GM23248 (cell line): Measurements from ENCODE around the gene ASAP2. TPM values are rescaled to one million over a fixed set of nuclear protein-coding genes. Genes with fewer than 3 reads are reported as not detected.

Experiments
- DNase-seq: peaks from one replicate; pipeline ENCODE4 v3.0.0-alpha.2; 2015
- H2AFZ ChIP-seq: fragments of 200-600 bp; sonication (generic); 2 replicates; pipeline ENCODE4 v1.6.1; 2016; ENCODE audit warnings: antibody characterized with exemption
- H3F3A ChIP-seq: fragments of 200-600 bp; sonication (generic); 2 replicates; pipeline ENCODE4 v1.6.1; 2016; ENCODE audit warnings: mild to moderate bottlenecking, antibody characterized with exemption, mixed run types; ENCODE audit not compliant: insufficient read depth
- H3K27ac ChIP-seq: fragments of 200-600 bp; sonication (generic); 2 replicates; pipeline ENCODE4 v1.5.1; 2016; ENCODE audit warnings: mild to moderate bottlenecking
- H3K27me3 ChIP-seq: fragments of 200-600 bp; sonication (generic); replicated peaks from 2 replicates; pipeline ENCODE4 v1.6.1; 2016; ENCODE audit warnings: mild to moderate bottlenecking; ENCODE audit not compliant: insufficient read depth
- H3K36me3 ChIP-seq: fragments of 200-600 bp; sonication (generic); 2 replicates; pipeline ENCODE4 v1.6.1; 2016; ENCODE audit warnings: low read depth, mild to moderate bottlenecking
- H3K4me1 ChIP-seq: fragments of 200-600 bp; sonication (generic); 2 replicates; pipeline ENCODE4 v1.6.1; 2016; ENCODE audit warnings: mild to moderate bottlenecking; ENCODE audit not compliant: insufficient read depth
- H3K4me2 ChIP-seq: fragments of 200-600 bp; sonication (generic); one replicate; pipeline ENCODE4 v1.6.1; 2016; ENCODE audit warnings: mild to moderate bottlenecking; ENCODE audit not compliant: unreplicated experiment
- H3K4me3 ChIP-seq: fragments of 200-600 bp; sonication (generic); 2 replicates; pipeline ENCODE4 v1.5.1; 2016; ENCODE audit warnings: mild to moderate bottlenecking
- H3K79me2 ChIP-seq: fragments of 200-600 bp; sonication (generic); 2 replicates; pipeline ENCODE4 v1.6.1; 2016; ENCODE audit warnings: mild to moderate bottlenecking; ENCODE audit not compliant: insufficient read depth
- H3K9ac ChIP-seq: fragments of 200-600 bp; sonication (generic); 2 replicates; pipeline ENCODE4 v1.6.1; 2016; ENCODE audit warnings: mild to moderate bottlenecking
- H3K9me2 ChIP-seq: fragments of 200-600 bp; sonication (generic); 2 replicates; pipeline ENCODE4 v1.6.1; 2016; ENCODE audit warnings: mixed run types, mild to moderate bottlenecking, moderate library complexity; ENCODE audit not compliant: insufficient read depth
- H3K9me3 ChIP-seq: fragments of 200-600 bp; sonication (generic); one replicate; pipeline ENCODE4 v1.6.1; 2017; ENCODE audit warnings: low read depth
- H4K20me1 ChIP-seq: fragments of 200-600 bp; sonication (generic); 2 replicates; pipeline ENCODE4 v1.6.0; 2016; ENCODE audit not compliant: insufficient read depth
- EZH2 ChIP-seq: fragments of 200-600 bp; sonication (generic); IDR thresholded peaks from 2 replicates; pipeline ENCODE4 v1.6.1; 2018; ENCODE audit warnings: antibody characterized with exemption, mild to moderate bottlenecking; ENCODE audit not compliant: insufficient read depth, poor library complexity, severe bottlenecking
- EZH2phosphoT487 ChIP-seq: fragments of 200-600 bp; sonication (generic); IDR thresholded peaks from 2 replicates; pipeline ENCODE4 v1.6.1; 2018; ENCODE audit warnings: antibody characterized with exemption, moderate library complexity, mild to moderate bottlenecking, low read depth; ENCODE audit not compliant: insufficient read depth
- WGBS, 2 experiments: methylation state at CpG; one replicate each; pipeline ENCODE4 v1.1.6; 2015 to 2017; ENCODE audit warnings: low lambda C conversion rate in 2 of 2, low coverage in 1 of 2; ENCODE audit errors: missing lambda C conversion rate in 2 of 2; 5-methylcytosine and 5-hydroxymethylcytosine counted together
- in situ Hi-C: fragments of 300-500 bp; cut with MboI; formaldehyde crosslinking; loops from 2 replicates; pipeline ENCODE4 v1.15.0; 2020
- polyA plus RNA-seq: library from polyadenylated mRNA; unstranded; fragments of >200 nt; fragmentation: Nextera tagmentation; extraction: Ambion mirVana; gene quantifications from 2 replicates; pipeline ENCODE4 v1.2.1, GENCODE V29; 2016
- total RNA-seq: library from RNA; depleted of rRNA; stranded (reverse); fragments of >200 nt; shearing (Covaris generic); gene quantifications from 2 replicates; pipeline ENCODE4 v1.2.3, GENCODE V29; 2014

The ASAP2 gene
- total and polyA plus RNA-seq, 2 experiments from 2014 or later, result 8.8 to 49.6 TPM

GRCh38 chr2:9390151-9390850 is 183.7 kb downstream of the ASAP2 start:
- Histone ChIP-seq H3K9ac (no peak overlapping the region), H3K4me2 (no peak overlapping the region), H3K27me3 (no peaks in the 10 kb centered on the region), H3K9me3 (no peaks in the 10 kb centered on the region), H2AFZ (no peak overlapping the region), H3K27ac (no peak overlapping the region), H3K9me2 (no peaks in the 10 kb centered on the region), H3K79me2 (peaks cover 7% of the 10 kb centered on the region; the same call in 1 of the 2 replicates), H3K4me1 (no peaks in the 10 kb centered on the region), H3K36me3 (peaks cover 68% of the 10 kb centered on the region), H4K20me1 (no peaks in the 10 kb centered on the region), H3F3A (peaks cover 8% of the 10 kb centered on the region; the same call in 1 of the 2 replicates), H3K4me3 (no peak overlapping the region)
- TF ChIP-seq EZH2phosphoT487, result no peak
- no peak for DNase-seq
- 79 to 80% methylated on average over 7 of the region's 7 CpGs for WGBS, 2 experiments
- in situ Hi-C loops, result no loop called here

- no peak overlapping the region for H2AFZ ChIP-seq
- no peak overlapping the region for H3K27ac ChIP-seq
- 95 to 98% methylated on average over 15 to 19 of the region's 19 CpGs for WGBS, 2 experiments
- no peaks in the 10 kb centered on the region for H3K9me3 ChIP-seq
- no peaks in the 10 kb centered on the region for H3K9me2 ChIP-seq
- no peaks in the 10 kb centered on the region for H4K20me1 ChIP-seq
- H3K27me3 ChIP-seq, result no peaks in the 10 kb centered on the region
- no peak overlapping the region for H3K4me3 ChIP-seq
- DNase-seq, result no peak
- no peak overlapping the region for H3K4me2 ChIP-seq
- no peaks in the 10 kb centered on the region for H3K4me1 ChIP-seq
- no peak for TF ChIP-seq EZH2phosphoT487
- no peak for TF ChIP-seq EZH2
- in situ Hi-C loops, result no loop called here
- no peak overlapping the region for H3K9ac ChIP-seq
- H3K79me2 ChIP-seq, result peaks cover 7% of the 10 kb centered on the region; the same call in 1 of the 2 replicates
- H3K36me3 ChIP-seq, result peaks cover 65% of the 10 kb centered on the region
- H3F3A ChIP-seq, result peaks cover 6% of the 10 kb centered on the region; the same call in 1 of the 2 replicates
Measured at GRCh38 chr2:9390991-9391390, 184.4 kb downstream of the ASAP2 start.

DNA sequence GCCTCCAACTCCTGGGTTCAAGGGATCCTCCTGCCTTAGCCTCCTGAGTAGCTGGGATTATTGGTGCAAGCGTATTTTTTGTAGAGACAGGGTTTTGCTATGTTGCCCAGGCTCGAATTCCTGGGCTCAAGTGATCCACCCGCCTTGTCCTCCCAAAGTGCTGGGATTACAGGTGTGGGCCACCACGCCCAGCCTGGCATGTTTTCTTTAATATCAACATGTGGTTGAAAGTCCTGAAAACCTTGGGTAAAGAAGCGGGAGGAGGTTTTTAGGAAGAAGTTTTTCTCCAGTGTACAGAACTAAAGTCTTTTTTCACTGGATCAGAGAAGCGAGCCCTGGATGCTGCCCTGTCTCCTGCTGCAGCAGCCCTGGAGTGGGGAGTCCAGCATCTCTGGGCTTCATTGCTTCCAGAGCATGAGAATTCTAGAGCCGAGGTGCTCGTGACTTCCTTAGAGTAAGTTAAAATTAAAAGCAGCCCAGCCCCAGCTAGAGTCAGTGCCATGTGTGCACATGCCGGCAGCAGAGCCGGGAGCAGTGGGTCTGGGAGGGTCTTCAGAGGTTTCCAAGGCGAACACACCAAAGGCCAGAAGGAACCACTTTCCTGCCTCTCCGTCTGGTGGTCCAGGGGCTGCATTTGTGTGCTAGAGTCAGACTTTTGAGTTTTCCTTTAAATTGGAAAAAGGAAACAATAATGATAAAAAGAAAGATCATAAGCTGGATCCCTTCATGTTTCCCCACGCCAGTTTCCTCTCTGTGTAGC is 185.5 kb downstream of the ASAP2 start:
- Histone ChIP-seq H3K79me2 (peaks cover 7% of the 10 kb centered on the region; the same call in 1 of the 2 replicates), H3K27me3 (no peaks in the 10 kb centered on the region), H3K4me2 (no peak overlapping the region), H3K4me1 (no peaks in the 10 kb centered on the region), H3K36me3 (peaks cover 64% of the 10 kb centered on the region), H3F3A (no peaks in the 10 kb centered on the region), H4K20me1 (no peaks in the 10 kb centered on the region), H3K4me3 (no peak overlapping the region), H2AFZ (no peak overlapping the region), H3K9me2 (no peaks in the 10 kb centered on the region), H3K27ac (no peak overlapping the region), H3K9me3 (no peaks in the 10 kb centered on the region), H3K9ac (no peak overlapping the region)
- DNase-seq, result no peak
- TF ChIP-seq EZH2phosphoT487 (no peak), EZH2 (no peak)
- in situ Hi-C loops, result no loop called here
- 81 to 84% methylated on average over 13 of the region's 13 CpGs for WGBS, 2 experiments

DNA sequence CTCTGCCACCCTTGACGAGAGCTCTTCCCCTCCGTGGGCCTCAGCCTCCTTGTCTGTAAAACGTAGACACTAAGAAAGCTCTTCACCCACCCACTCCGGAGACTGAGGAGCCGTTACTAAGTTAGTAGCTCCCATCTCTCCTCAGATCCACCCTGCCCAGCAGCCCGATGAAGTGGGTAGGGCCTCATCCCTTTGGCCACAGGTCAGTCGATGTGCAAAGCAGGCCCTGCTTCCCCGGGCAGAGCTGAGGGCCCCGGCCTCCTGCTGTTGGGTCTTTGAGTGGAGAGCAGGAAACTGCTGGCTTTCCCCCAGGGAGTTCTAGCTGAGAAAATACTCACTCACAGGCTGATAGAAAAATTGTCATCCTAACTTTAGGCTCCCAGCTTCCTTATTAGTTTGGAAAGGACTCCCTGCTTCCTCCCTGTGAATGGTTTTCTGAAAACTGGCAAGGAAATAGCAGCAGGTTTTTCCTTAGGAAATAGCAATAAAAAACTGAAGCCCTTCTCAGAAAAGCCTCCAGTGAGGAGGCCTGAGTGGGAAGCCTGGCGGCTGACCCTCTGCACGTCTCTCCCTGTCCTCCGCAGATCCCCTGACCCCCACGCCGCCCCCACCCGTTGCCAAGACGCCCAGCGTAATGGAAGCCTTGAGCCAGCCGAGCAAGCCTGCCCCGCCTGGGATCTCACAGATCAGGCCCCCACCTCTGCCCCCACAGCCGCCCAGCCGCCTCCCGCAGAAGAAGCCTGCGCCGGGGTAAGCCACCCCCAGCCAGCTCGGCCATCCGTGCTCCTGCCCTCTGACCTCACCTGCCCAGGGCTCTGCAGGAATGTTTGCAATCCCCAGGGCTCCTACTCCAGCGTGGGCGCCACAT is 186.5 kb downstream of the ASAP2 start:
- H3K4me2 ChIP-seq, result no peak overlapping the region
- H3K4me3 ChIP-seq, result no peak overlapping the region
- H3K27me3 ChIP-seq, result no peaks in the 10 kb centered on the region
- in situ Hi-C loops, result no loop called here
- H3K4me1 ChIP-seq, result no peaks in the 10 kb centered on the region
- DNase-seq, result peak; percentile 22
- H3K27ac ChIP-seq, result no peak overlapping the region; the same call in 1 of the 2 replicates
- no peaks in the 10 kb centered on the region for H3K9me3 ChIP-seq
- H3K79me2 ChIP-seq, result peaks cover 7% of the 10 kb centered on the region; the same call in 1 of the 2 replicates
- H3K9me2 ChIP-seq, result no peaks in the 10 kb centered on the region
- no peak overlapping the region for H2AFZ ChIP-seq
- H3K9ac ChIP-seq, result peak overlapping the region; percentile 31
- TF ChIP-seq EZH2phosphoT487, result no peak
- no peak for TF ChIP-seq EZH2
- peaks cover 59% of the 10 kb centered on the region for H3K36me3 ChIP-seq
- H3F3A ChIP-seq, result peaks cover 1% of the 10 kb centered on the region; the same call in 1 of the 2 replicates
- no peaks in the 10 kb centered on the region for H4K20me1 ChIP-seq
- WGBS, 2 experiments, result 72 to 78% methylated on average over 22 to 28 of the region's 28 CpGs
